HEK293 (cell line): ENCODE measurements around the gene MBOAT2.
A peak's percentile ranks its signal among the peaks of the same experiment; 100 is the strongest.

Source experiments
- BCL11B ChIP-seq: fragments of 450-650 bp; formaldehyde crosslinking; IDR thresholded peaks from 2 replicates; pipeline ENCODE4 v1.5.1; 2016; ENCODE audit warnings: low read depth, missing biosample characterization, missing genetic modification characterization
- EGR2 ChIP-seq: fragments of 450-650 bp; formaldehyde crosslinking; IDR thresholded peaks from 2 replicates; pipeline ENCODE4 v1.5.1; 2016; ENCODE audit warnings: low read depth, missing biosample characterization, missing genetic modification characterization
- GLIS2 ChIP-seq: fragments of 450-650 bp; formaldehyde crosslinking; IDR thresholded peaks from 2 replicates; pipeline ENCODE4 v1.5.1; 2016; ENCODE audit warnings: missing biosample characterization, missing genetic modification characterization
- MZF1 ChIP-seq: fragments of 450-650 bp; formaldehyde crosslinking; IDR thresholded peaks from 2 replicates; pipeline ENCODE4 v1.5.1; 2017; ENCODE audit warnings: missing biosample characterization, missing genetic modification characterization, borderline replicate concordance
- OVOL3 ChIP-seq: fragments of 450-650 bp; formaldehyde crosslinking; IDR thresholded peaks from 2 replicates; pipeline ENCODE4 v1.5.1; 2016; ENCODE audit warnings: missing biosample characterization, missing genetic modification characterization
- PATZ1 ChIP-seq: fragments of 450-650 bp; formaldehyde crosslinking; IDR thresholded peaks from 2 replicates; pipeline ENCODE4 v1.5.1; 2016; ENCODE audit warnings: missing biosample characterization, missing genetic modification characterization
- PRDM1 ChIP-seq: fragments of 450-650 bp; formaldehyde crosslinking; IDR thresholded peaks from 2 replicates; pipeline ENCODE4; 2016; ENCODE audit warnings: missing biosample characterization, missing genetic modification characterization
- YY2 ChIP-seq: fragments of 450-650 bp; formaldehyde crosslinking; IDR thresholded peaks from 2 replicates; pipeline ENCODE4 v1.5.1; 2016; ENCODE audit warnings: missing biosample characterization, missing genetic modification characterization
- ZBTB44 ChIP-seq: fragments of 450-650 bp; IDR thresholded peaks from 2 replicates; pipeline ENCODE4 v1.5.1; 2018; ENCODE audit warnings: missing biosample characterization, mild to moderate bottlenecking, missing genetic modification characterization
- ZBTB48 ChIP-seq: fragments of 450-650 bp; formaldehyde crosslinking; IDR thresholded peaks from 2 replicates; pipeline ENCODE4 v1.5.1; 2016; ENCODE audit warnings: missing biosample characterization, missing genetic modification characterization
- ZFHX2 ChIP-seq: fragments of 450-650 bp; formaldehyde crosslinking; conservative IDR thresholded peaks from 2 replicates; pipeline ENCODE4 v1.5.1; 2016; ENCODE audit warnings: missing biosample characterization, missing genetic modification characterization
- ZNF133 ChIP-seq: fragments of 450-650 bp; formaldehyde crosslinking; IDR thresholded peaks from 2 replicates; pipeline ENCODE4 v1.5.1; 2016; ENCODE audit warnings: missing biosample characterization, missing genetic modification characterization
- ZNF157 ChIP-seq: fragments of 450-650 bp; formaldehyde crosslinking; IDR thresholded peaks from 2 replicates; pipeline ENCODE4 v1.5.1; 2016; ENCODE audit warnings: missing biosample characterization, missing genetic modification characterization
- ZNF544 ChIP-seq: fragments of 450-650 bp; formaldehyde crosslinking; IDR thresholded peaks from 2 replicates; pipeline ENCODE4 v1.5.0; 2017; ENCODE audit warnings: missing biosample characterization, missing genetic modification characterization
- ZNF555 ChIP-seq: fragments of 450-650 bp; formaldehyde crosslinking; conservative IDR thresholded peaks from 2 replicates; pipeline ENCODE4 v1.5.1; 2017; ENCODE audit warnings: missing biosample characterization, mild to moderate bottlenecking, missing genetic modification characterization, inconsistent platforms
- ZNF561 ChIP-seq: fragments of 450-650 bp; IDR thresholded peaks from 2 replicates; pipeline ENCODE4 v1.5.1; 2018; ENCODE audit warnings: missing biosample characterization, missing genetic modification characterization, borderline replicate concordance
- ZNF626 ChIP-seq: fragments of 450-650 bp; sonication (Bioruptor Pico); formaldehyde crosslinking; IDR thresholded peaks from 2 replicates; pipeline ENCODE4 v1.5.1; 2018; ENCODE audit warnings: missing biosample characterization, missing genetic modification characterization, inconsistent platforms
- ZNF76 ChIP-seq: fragments of 450-650 bp; formaldehyde crosslinking; IDR thresholded peaks from 2 replicates; pipeline ENCODE4; 2016; ENCODE audit warnings: low read depth, missing biosample characterization, missing genetic modification characterization, borderline replicate concordance
- ZNF776 ChIP-seq: fragments of 450-650 bp; formaldehyde crosslinking; IDR thresholded peaks from 2 replicates; pipeline ENCODE4 v1.5.0; 2017; ENCODE audit warnings: missing biosample characterization, missing genetic modification characterization, borderline replicate concordance
- ZNF785 ChIP-seq: fragments of 450-650 bp; formaldehyde crosslinking; IDR thresholded peaks from 2 replicates; pipeline ENCODE4 v1.5.1; 2016; ENCODE audit warnings: missing biosample characterization, missing genetic modification characterization
- ZXDB ChIP-seq: fragments of 450-650 bp; formaldehyde crosslinking; IDR thresholded peaks from 2 replicates; pipeline ENCODE4 v1.5.1; 2016; ENCODE audit warnings: missing biosample characterization, missing genetic modification characterization
- TF ChIP-seq, protein P1 (sequence below): fragments of 450-650 bp; formaldehyde crosslinking; conservative IDR thresholded peaks from 2 replicates; pipeline ENCODE4 v1.5.1; 2016; ENCODE audit warnings: low read depth, missing biosample characterization, missing genetic modification characterization
- TF ChIP-seq, protein P2 (sequence below): fragments of 450-650 bp; formaldehyde crosslinking; IDR thresholded peaks from 2 replicates; pipeline ENCODE4 v1.5.1; 2016; ENCODE audit warnings: missing biosample characterization, missing genetic modification characterization, low read depth
- TF ChIP-seq, protein P3 (sequence below): fragments of 450-650 bp; formaldehyde crosslinking; IDR thresholded peaks from 2 replicates; pipeline ENCODE4 v1.5.1; 2017; ENCODE audit warnings: missing biosample characterization, missing genetic modification characterization
- TF ChIP-seq, protein P4 (sequence below): fragments of 450-650 bp; formaldehyde crosslinking; IDR thresholded peaks from 2 replicates; pipeline ENCODE4 v1.5.1; 2016; ENCODE audit warnings: missing biosample characterization, missing genetic modification characterization

The MBOAT2 gene

DNA sequence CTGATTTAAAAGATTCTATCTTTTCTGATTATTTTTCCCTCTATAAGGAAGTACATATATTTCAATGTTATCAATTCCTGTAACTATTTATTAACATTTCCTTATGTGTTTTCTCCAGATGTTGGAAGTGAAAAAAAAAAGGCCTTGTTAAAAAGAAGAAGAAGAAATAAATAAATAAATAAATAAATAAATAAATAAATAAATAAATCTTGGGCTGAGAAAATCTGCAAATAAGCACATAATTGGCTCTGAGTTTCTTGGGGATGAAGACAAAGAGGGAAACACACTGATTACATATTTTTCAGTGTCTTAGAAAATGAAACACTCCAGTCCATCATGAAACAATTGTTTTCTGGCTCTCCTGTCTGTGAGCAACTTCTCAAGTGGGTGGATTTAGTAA, 21.1 kb upstream of the MBOAT2 start (continued):
- TF ChIP-seq, protein P1, sequence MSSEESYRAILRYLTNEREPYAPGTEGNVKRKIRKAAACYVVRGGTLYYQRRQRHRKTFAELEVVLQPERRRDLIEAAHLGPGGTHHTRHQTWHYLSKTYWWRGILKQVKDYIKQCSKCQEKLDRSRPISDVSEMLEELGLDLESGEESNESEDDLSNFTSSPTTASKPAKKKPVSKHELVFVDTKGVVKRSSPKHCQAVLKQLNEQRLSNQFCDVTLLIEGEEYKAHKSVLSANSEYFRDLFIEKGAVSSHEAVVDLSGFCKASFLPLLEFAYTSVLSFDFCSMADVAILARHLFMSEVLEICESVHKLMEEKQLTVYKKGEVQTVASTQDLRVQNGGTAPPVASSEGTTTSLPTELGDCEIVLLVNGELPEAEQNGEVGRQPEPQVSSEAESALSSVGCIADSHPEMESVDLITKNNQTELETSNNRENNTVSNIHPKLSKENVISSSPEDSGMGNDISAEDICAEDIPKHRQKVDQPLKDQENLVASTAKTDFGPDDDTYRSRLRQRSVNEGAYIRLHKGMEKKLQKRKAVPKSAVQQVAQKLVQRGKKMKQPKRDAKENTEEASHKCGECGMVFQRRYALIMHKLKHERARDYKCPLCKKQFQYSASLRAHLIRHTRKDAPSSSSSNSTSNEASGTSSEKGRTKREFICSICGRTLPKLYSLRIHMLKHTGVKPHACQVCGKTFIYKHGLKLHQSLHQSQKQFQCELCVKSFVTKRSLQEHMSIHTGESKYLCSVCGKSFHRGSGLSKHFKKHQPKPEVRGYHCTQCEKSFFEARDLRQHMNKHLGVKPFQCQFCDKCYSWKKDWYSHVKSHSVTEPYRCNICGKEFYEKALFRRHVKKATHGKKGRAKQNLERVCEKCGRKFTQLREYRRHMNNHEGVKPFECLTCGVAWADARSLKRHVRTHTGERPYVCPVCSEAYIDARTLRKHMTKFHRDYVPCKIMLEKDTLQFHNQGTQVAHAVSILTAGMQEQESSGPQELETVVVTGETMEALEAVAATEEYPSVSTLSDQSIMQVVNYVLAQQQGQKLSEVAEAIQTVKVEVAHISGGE, result peak; percentile 77
- TF ChIP-seq ZNF544 (tag by site-specific recombination), result no peak
- no peak for TF ChIP-seq ZBTB48 (tag by site-specific recombination)
- no peak for TF ChIP-seq ZNF561 (tag by site-specific recombination)
- TF ChIP-seq MZF1 (tag by site-specific recombination), result no peak
- TF ChIP-seq, protein P2, sequence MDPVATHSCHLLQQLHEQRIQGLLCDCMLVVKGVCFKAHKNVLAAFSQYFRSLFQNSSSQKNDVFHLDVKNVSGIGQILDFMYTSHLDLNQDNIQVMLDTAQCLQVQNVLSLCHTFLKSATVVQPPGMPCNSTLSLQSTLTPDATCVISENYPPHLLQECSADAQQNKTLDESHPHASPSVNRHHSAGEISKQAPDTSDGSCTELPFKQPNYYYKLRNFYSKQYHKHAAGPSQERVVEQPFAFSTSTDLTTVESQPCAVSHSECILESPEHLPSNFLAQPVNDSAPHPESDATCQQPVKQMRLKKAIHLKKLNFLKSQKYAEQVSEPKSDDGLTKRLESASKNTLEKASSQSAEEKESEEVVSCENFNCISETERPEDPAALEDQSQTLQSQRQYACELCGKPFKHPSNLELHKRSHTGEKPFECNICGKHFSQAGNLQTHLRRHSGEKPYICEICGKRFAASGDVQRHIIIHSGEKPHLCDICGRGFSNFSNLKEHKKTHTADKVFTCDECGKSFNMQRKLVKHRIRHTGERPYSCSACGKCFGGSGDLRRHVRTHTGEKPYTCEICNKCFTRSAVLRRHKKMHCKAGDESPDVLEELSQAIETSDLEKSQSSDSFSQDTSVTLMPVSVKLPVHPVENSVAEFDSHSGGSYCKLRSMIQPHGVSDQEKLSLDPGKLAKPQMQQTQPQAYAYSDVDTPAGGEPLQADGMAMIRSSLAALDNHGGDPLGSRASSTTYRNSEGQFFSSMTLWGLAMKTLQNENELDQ (tag by site-specific recombination), result no peak
- no peak for TF ChIP-seq ZNF776
- TF ChIP-seq OVOL3 (tag by site-specific recombination), result no peak
- TF ChIP-seq EGR2 (tag by site-specific recombination), result no peak
- no peak for TF ChIP-seq ZNF133
- TF ChIP-seq ZNF76 (tag by site-specific recombination), result no peak
- no peak for TF ChIP-seq PRDM1
- TF ChIP-seq ZFHX2, result no peak
- TF ChIP-seq ZNF555 (tag by site-specific recombination), result peak; percentile 78
- TF ChIP-seq ZXDB (tag by site-specific recombination), result peak; percentile 46; the same call in 1 of the 2 replicates
- no peak for TF ChIP-seq BCL11B
- no peak for TF ChIP-seq ZNF157 (tag by site-specific recombination)
- no peak for TF ChIP-seq ZBTB44 (tag by site-specific recombination)
- TF ChIP-seq ZNF785 (tag by site-specific recombination), result no peak
- TF ChIP-seq, protein P3, sequence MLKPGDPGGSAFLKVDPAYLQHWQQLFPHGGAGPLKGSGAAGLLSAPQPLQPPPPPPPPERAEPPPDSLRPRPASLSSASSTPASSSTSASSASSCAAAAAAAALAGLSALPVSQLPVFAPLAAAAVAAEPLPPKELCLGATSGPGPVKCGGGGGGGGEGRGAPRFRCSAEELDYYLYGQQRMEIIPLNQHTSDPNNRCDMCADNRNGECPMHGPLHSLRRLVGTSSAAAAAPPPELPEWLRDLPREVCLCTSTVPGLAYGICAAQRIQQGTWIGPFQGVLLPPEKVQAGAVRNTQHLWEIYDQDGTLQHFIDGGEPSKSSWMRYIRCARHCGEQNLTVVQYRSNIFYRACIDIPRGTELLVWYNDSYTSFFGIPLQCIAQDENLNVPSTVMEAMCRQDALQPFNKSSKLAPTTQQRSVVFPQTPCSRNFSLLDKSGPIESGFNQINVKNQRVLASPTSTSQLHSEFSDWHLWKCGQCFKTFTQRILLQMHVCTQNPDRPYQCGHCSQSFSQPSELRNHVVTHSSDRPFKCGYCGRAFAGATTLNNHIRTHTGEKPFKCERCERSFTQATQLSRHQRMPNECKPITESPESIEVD (tag by site-specific recombination), result no peak
- no peak for TF ChIP-seq YY2 (tag by site-specific recombination)
- TF ChIP-seq, protein P4, sequence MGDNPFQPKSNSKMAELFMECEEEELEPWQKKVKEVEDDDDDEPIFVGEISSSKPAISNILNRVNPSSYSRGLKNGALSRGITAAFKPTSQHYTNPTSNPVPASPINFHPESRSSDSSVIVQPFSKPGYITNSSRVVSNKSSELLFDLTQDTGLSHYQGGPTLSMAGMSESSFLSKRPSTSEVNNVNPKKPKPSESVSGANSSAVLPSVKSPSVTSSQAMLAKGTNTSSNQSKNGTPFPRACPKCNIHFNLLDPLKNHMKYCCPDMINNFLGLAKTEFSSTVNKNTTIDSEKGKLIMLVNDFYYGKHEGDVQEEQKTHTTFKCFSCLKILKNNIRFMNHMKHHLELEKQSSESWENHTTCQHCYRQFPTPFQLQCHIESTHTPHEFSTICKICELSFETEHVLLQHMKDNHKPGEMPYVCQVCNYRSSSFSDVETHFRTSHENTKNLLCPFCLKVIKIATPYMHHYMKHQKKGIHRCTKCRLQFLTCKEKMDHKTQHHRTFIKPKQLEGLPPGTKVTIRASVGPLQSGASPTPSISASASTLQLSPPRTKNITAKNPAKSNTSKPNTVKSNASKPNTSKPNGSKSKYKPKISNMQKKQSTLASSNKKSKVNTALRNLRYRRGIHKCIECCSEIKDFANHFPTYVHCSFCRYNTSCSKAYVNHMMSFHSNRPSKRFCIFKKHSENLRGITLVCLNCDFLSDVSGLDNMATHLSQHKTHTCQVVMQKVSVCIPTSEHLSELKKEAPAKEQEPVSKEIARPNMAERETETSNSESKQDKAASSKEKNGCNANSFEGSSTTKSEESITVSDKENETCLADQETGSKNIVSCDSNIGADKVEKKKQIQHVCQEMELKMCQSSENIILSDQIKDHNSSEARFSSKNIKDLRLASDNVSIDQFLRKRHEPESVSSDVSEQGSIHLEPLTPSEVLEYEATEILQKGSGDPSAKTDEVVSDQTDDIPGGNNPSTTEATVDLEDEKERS, result no peak
- TF ChIP-seq ZNF626 (tag by site-specific recombination), result no peak
- TF ChIP-seq PATZ1, result no peak
- TF ChIP-seq GLIS2 (tag by site-specific recombination), result no peak
